ENCODE results near the gene PASK. TPM values are rescaled to one million over a fixed set of nuclear protein-coding genes. Genes with fewer than 3 reads are reported as not detected.

Gene PASK
- total RNA-seq, 2 experiments from 2014 or later = 62.9 to 88.1 TPM

DNA sequence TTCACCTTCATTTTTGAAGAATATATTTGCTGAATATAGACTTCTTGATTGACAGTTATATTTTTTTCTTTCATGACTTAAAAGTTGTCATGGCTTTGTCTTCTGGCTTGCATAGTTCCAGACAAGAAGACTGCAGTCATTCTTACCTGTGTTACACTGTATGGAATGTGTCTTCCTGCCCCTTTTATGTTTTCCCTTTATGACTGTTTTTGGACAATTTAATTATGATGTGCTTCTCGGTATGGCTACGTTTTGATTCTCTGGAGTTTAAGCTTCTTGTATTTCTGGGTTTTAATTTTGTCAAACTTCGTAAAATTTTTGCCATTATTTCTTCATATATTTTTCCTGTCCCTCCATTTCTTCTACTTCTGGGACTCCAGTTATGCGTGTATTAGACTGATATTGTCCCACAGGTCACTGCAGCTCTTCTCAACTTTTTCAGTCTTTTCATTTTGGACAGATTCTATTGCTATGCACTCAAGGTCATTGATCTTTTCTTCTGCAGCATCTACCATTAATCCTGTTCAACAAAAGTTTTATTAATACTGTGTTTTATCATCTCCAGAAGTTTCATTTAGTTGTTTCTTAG, 64.3 kb downstream of the PASK start:
- Mint-ChIP-seq H3K27me3 (no peaks in the 10 kb centered on the region), H3K4me1 (peaks cover 10% of the 10 kb centered on the region), H3K36me3 (ENCODE audit: low read depth) (peaks cover 41% of the 10 kb centered on the region), H3K4me3 (no peak overlapping the region), H3K27ac (no peak overlapping the region), H3K9me3 (ENCODE audit: low read depth) (no peaks in the 10 kb centered on the region)
- ChIA-PET POLR2A (no interaction called here), CTCF (no interaction called here)
- ATAC-seq = no peak
- DNase-seq = no peak
- intact Hi-C loops (cut with DNase I, micrococcal nuclease) = no loop called here

DNA sequence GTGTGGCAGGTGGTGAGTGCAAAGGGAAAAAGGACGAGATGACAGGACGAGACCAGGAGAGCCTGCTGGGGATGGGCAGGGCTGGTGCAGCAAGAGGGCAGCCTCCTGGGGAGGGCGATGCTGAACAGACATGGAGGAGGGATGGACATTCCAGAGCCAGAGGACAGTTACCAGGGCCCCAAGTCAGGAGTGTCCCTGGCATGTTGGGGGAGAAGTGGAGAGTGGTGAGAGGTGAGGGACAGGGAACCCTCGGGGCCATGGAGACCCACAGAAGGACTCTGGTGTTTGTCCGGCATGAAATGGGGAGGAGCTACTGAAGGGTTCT, 66.2 kb downstream of the PASK start:
- Mint-ChIP-seq H3K4me3 (no peak overlapping the region), H3K4me1 (peaks cover 3% of the 10 kb centered on the region), H3K27ac (no peak overlapping the region), H3K9me3 (ENCODE audit: low read depth) (no peaks in the 10 kb centered on the region), H3K27me3 (no peaks in the 10 kb centered on the region), H3K36me3 (ENCODE audit: low read depth) (peaks cover 28% of the 10 kb centered on the region)
- intact Hi-C loops (cut with DNase I, micrococcal nuclease) = no loop called here
- ChIA-PET POLR2A (no interaction called here), CTCF (no interaction called here)
- DNase-seq = no peak
- no peak for ATAC-seq

GRCh38 chr2:241082341-241083090, 66.8 kb downstream of the PASK start:
- ChIA-PET CTCF (no interaction called here), POLR2A (no interaction called here)
- no peak for ATAC-seq
- Mint-ChIP-seq H3K27me3 (no peaks in the 10 kb centered on the region), H3K9me3 (ENCODE audit: low read depth) (no peaks in the 10 kb centered on the region), H3K4me1 (no peaks in the 10 kb centered on the region), H3K27ac (no peak overlapping the region), H3K36me3 (ENCODE audit: low read depth) (peaks cover 23% of the 10 kb centered on the region), H3K4me3 (no peak overlapping the region)
- intact Hi-C loops (cut with DNase I, micrococcal nuclease) = no loop called here
- no peak for DNase-seq

DNA sequence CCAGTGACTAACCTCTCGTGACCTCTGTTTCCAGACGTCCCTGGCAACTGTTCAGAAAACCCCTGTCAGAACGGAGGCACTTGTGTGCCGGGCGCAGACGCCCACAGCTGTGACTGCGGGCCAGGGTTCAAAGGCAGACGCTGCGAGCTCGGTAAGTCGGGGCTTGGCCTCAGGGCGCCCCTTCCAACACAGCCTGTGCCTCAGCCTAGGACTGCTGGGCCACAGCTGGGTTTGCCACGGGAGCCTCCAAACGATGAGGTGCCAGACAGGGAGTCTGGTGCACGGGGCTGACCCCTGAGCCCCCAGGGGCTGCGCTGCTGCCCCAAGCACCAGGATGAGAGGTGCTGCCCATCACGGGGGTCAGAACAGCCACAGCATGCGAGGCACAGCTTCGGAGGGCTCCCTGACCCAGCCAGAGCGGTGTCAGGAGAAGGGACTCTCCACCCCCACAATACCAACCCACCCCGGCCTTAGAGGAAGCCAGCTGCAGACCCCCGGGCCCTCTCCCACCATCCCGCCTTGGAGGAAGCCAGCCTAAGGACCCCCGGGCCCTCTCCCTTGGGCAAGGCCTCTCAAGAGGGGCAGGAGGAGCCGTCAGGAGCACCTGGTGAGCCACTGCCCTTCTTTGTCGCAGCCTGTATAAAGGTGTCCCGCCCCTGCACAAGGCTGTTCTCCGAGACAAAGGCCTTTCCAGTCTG, 67.5 kb downstream of the PASK start:
- H3K4me3 Mint-ChIP-seq = no peak overlapping the region
- no peaks in the 10 kb centered on the region for H3K27me3 Mint-ChIP-seq
- intact Hi-C loops (cut with DNase I, micrococcal nuclease) = no loop called here
- ATAC-seq (no peak), DNase-seq (no peak)
- H3K36me3 Mint-ChIP-seq (ENCODE audit: low read depth) = peaks cover 21% of the 10 kb centered on the region
- ChIA-PET POLR2A (no interaction called here), CTCF (interaction anchor here (0.7 kb wide), 1 partner anchor 11 kb away, joined by 3 read pairs; no protein-coding TSS in a partner anchor)
- H3K27ac Mint-ChIP-seq = no peak overlapping the region
- H3K9me3 Mint-ChIP-seq (ENCODE audit: low read depth) = no peaks in the 10 kb centered on the region
- H3K4me1 Mint-ChIP-seq = no peaks in the 10 kb centered on the region

DNA sequence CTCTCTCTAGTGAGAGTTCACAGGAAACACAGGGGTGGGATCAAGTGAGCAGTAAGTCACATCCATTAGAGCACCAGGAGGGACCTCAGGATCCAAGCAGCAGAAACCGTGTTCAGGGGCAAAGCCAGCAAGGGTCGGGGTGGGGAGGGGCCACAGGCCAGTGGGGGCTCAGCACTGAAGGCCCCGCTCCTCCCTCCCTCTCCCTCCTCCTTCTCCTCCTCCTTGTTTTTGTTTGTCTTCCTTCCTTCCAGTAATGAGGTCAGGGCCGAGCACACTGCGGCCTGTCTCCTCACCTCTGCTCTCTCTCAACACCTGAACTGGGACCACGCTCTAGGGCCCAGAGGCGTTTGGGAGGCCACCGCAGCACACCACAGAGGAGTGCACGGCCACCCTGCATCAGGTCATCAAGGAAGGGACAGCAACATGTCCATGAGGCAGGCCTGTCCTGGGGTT, 68.1 kb downstream of the PASK start:
- intact Hi-C loops (cut with DNase I, micrococcal nuclease) = no loop called here
- CTCF ChIA-PET = interaction anchor here (0.7 kb wide), 1 partner anchor 12 kb away, joined by 3 read pairs; no protein-coding TSS in a partner anchor
- no peaks in the 10 kb centered on the region for H3K27me3 Mint-ChIP-seq

DNA sequence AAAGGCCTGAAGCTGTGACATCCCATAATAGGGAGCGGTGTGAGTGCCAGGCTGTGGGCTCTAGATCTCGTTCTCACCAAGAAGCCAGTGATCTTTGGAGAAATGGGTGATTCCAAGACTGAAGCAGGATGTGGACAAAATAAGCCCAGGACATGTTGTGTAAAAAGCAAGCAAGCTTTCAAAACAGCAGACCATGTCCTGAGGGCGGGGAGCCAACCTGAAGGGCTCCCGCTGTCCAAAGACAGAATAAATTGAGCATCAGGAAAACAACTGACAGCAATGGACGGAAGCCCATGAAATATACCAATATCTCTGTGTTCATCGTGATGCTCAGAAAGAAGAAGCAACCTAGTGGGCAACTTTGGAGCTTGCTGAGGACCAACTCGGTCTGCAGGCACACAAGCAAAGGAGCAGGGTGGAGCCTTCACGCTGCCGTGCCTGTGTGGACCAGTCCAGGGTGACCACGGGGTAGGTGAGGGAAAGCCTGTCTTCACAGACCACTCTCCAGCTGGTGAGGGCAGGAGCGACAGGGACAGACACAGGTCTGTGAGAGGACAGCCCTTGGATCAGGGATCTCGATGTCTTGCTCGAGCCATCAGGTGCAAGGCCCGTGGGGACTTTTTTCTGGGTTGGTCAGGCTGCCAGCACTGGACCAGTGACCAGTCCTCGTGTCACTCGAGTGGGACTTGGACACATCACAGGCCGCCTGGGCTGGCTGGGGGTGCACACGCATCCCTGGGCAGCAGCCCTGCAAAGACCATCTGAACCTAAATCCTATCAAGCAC, 68.7 kb downstream of the PASK start:
- intact Hi-C loops (cut with DNase I, micrococcal nuclease) = no loop called here

More for the DNA sequence above, 68.1 kb downstream of the PASK start:
- Mint-ChIP-seq H3K4me3 (no peak overlapping the region), H3K27ac (peak overlapping the region; percentile 31), H3K4me1 (no peaks in the 10 kb centered on the region), H3K9me3 (ENCODE audit: low read depth) (no peaks in the 10 kb centered on the region), H3K36me3 (ENCODE audit: low read depth) (peaks cover 15% of the 10 kb centered on the region)
- POLR2A ChIA-PET = no interaction called here
- DNase-seq (no peak), ATAC-seq (no peak)

DNA sequence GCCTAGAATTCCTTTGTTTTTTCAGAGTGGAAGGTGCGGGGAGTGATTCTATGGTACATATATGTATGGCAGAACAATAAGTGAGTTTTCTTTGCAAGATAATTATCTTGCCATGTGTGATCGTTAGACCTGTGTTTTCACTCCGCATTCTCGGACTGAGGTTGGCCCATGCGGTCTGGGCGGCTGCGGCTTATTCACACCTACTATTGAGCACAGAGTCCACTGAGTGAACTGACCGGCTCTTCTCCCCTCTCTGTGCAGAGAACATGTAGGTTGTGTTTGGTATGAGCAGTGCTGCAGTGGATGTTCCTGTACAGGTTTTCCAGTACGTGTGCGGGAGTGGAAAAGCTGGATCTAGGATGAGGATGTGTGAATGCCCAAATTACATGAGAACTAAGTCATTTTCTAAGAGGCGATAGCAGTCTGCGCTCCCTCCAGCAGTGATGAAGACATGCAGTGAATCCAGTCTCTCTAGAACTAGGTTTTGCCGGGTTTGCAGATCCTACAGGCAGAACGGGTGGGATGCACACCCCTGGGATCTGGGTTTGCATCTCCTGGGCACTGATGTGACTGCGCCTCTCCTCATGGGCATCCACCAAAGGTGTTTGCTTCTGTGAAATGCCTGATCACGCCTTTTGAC, 74.3 kb downstream of the PASK start:
- DNase-seq = no peak
- no peak for ATAC-seq
- H3K27ac Mint-ChIP-seq = no peak overlapping the region
- no peak overlapping the region for H3K4me3 Mint-ChIP-seq
- ChIA-PET POLR2A (no interaction called here), CTCF (no interaction called here)
- no peaks in the 10 kb centered on the region for H3K36me3 Mint-ChIP-seq (ENCODE audit: low read depth)
- intact Hi-C loops (cut with DNase I, micrococcal nuclease) = loop anchor here in 1 of 2 experiments (5.0 kb wide), 1 partner anchor 142 kb away; no protein-coding TSS in a partner anchor
- H3K4me1 Mint-ChIP-seq = no peaks in the 10 kb centered on the region
- no peaks in the 10 kb centered on the region for H3K9me3 Mint-ChIP-seq (ENCODE audit: low read depth)
- no peaks in the 10 kb centered on the region for H3K27me3 Mint-ChIP-seq

More for the DNA sequence above, 68.7 kb downstream of the PASK start:
- Mint-ChIP-seq H3K27me3 (no peaks in the 10 kb centered on the region), H3K36me3 (ENCODE audit: low read depth) (peaks cover 12% of the 10 kb centered on the region), H3K4me3 (no peak overlapping the region), H3K27ac (peak overlapping the region; percentile 31), H3K9me3 (ENCODE audit: low read depth) (no peaks in the 10 kb centered on the region), H3K4me1 (no peaks in the 10 kb centered on the region)
- POLR2A ChIA-PET = interaction anchor here (0.6 kb wide), 1 partner anchor 202 kb away, joined by 7 read pairs; no protein-coding TSS in a partner anchor
- CTCF ChIA-PET = interaction anchor here (0.9 kb wide), 1 partner anchor 10 kb away, joined by 4 read pairs; no protein-coding TSS in a partner anchor
- DNase-seq = no peak
- no peak for ATAC-seq

DNA sequence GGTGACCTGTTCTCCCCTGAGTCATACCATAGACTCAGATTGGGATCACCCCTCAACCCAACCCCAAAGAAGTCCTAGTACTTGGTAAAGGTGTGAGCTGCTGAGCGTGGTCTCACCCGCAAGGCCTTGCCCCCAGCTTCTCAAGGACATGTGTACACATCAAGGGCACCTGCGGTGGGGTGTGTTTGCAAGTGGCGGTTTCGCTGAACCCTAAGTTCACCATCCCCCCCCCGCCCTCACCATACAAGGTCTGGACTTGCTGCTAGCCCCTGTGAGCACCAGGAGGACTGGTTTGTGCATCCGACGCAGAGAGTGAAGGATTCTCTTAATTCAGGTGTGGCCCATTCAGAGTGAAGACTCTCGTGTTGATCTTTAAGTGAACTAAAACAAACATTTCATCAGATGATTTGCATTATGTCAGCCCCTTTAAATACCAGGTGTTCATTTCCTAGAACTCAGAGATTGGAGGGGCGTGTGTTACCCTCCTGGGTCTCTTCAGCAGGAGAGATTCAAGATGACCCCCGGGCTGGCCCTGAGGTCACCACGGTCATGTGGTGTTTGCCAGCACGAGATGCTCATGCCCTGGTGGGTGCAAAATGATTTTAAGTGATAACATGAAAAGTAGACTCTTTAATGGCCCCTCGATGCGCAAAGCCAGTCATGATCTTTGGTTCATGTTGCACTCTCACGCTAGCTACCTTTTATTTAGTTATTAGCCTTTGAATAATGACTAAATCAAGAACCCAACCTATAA, 75.0 kb downstream of the PASK start:
- POLR2A ChIA-PET = no interaction called here
- no peaks in the 10 kb centered on the region for H3K4me1 Mint-ChIP-seq
- no peak overlapping the region for H3K4me3 Mint-ChIP-seq
- no peak for ATAC-seq
- no peak overlapping the region for H3K27ac Mint-ChIP-seq
- no peaks in the 10 kb centered on the region for H3K9me3 Mint-ChIP-seq (ENCODE audit: low read depth)
- no peaks in the 10 kb centered on the region for H3K36me3 Mint-ChIP-seq (ENCODE audit: low read depth)
- DNase-seq = no peak
- no peaks in the 10 kb centered on the region for H3K27me3 Mint-ChIP-seq
- CTCF ChIA-PET = interaction anchor here (0.7 kb wide), 1 partner anchor 43 kb away, joined by 4 read pairs; no protein-coding TSS in a partner anchor
- intact Hi-C loops (cut with DNase I, micrococcal nuclease) = no loop called here

DNA sequence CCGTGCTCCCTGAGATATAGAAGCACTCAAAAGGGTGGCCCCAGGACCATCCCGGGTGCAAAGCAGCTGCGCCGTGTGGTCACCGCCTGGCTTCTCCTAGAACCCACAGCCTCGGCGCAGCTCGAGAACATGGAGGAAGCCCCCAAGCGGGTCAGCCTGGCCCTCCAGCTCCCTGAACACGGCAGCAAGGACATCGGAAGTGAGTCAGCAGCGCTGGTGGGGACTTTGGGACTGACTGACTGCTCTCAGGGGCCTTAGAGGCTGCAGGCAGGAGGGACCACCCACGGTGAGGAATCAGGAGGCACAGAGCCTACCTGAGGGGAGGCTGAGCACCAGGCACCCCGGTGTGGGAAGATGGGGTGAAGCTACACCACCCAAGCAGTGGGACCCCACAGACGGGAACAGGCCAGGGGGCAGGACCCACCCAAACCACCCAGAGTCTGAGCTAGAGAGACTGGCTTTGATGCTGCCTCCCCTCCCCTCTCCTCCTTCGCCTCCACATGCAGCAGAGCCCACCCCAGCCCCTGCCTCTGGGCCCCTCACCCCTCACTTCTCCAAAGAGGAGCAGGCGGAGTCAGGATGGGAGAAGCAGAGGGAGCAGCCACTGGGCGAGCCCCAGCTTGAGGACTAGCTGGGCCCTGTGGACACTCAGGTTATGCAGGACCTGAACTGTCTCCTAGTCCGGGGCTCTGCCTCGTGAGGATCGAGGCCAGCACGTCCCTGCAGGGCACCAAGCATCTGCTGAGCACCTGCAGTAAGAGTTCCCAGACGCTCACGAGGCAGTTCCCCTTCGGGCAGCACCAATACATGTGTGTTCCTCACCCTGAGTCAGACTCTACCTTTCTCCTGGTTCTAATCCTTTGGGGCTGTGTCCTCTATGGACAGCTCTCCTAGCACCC, 75.9 kb downstream of the PASK start:
- Mint-ChIP-seq H3K4me1 (no peaks in the 10 kb centered on the region), H3K27ac (no peak overlapping the region), H3K27me3 (no peaks in the 10 kb centered on the region), H3K9me3 (ENCODE audit: low read depth) (no peaks in the 10 kb centered on the region), H3K36me3 (ENCODE audit: low read depth) (no peaks in the 10 kb centered on the region), H3K4me3 (no peak overlapping the region)
- POLR2A ChIA-PET = no interaction called here
- intact Hi-C loops (cut with DNase I, micrococcal nuclease) = no loop called here
- CTCF ChIA-PET = interaction anchor here (0.7 kb wide), 1 partner anchor 43 kb away, joined by 4 read pairs; no protein-coding TSS in a partner anchor
- DNase-seq (no peak), ATAC-seq (no peak)

GRCh38 chr2:241072553-241073165, 76.6 kb downstream of the PASK start:
- no peak overlapping the region for H3K27ac Mint-ChIP-seq
- H3K27me3 Mint-ChIP-seq = no peaks in the 10 kb centered on the region
- H3K4me1 Mint-ChIP-seq = no peaks in the 10 kb centered on the region
- intact Hi-C loops (cut with DNase I, micrococcal nuclease) = no loop called here
- H3K9me3 Mint-ChIP-seq (ENCODE audit: low read depth) = no peaks in the 10 kb centered on the region
- ChIA-PET CTCF (no interaction called here), POLR2A (no interaction called here)
- ATAC-seq (no peak), DNase-seq (no peak)
- H3K4me3 Mint-ChIP-seq = no peak overlapping the region
- no peaks in the 10 kb centered on the region for H3K36me3 Mint-ChIP-seq (ENCODE audit: low read depth)

Measured in activated CD4-positive, alpha-beta T cell treated with anti-CD3 and anti-CD28 coated beads for 36 hours (primary cell).